ENCODE results near the gene EPHA1.

- TF ChIP-seq POLR2A (IDR thresholded peaks at IDR 0.05; ENCODE audit: low read depth) = no peak
- no peak for TF ChIP-seq POLR2AphosphoS5 (IDR thresholded peaks at IDR 0.05)
Observed at GRCh38 chr7:143437578-143437977, 28.9 kb upstream of the EPHA1 start.
